Ovary (tissue), 3 donors: ENCODE results near the gene APLN.

Experiments used
- CTCF ChIP-seq, 3 donors: fragments of 450-650 bp in 2 of 3; fragments of 200-600 bp in 1 of 3; IDR thresholded peaks; one replicate each; pipeline versions ENCODE4 v1.5.1 to v1.8.0; 2016 to 2022; ENCODE audit warnings: antibody characterized with exemption in 3 of 3, mild to moderate bottlenecking in 1 of 3
- EP300 ChIP-seq: sonication (generic); formaldehyde crosslinking; IDR thresholded peaks from one replicate; pipeline ENCODE4 v1.6.1; 2017; ENCODE audit warnings: antibody characterized with exemption
- POLR2A ChIP-seq: fragments of 450-650 bp; IDR thresholded peaks from one replicate; pipeline ENCODE4 v1.6.1; 2017; ENCODE audit warnings: antibody characterized with exemption, mild to moderate bottlenecking, moderate library complexity
- donor health status: DM: no; HTN: no; CAD: no.

GRCh38 chrX:129634541-129634940, 20.2 kb downstream of the APLN start:
- no peak for TF ChIP-seq CTCF (IDR thresholded peaks at IDR 0.05)
- TF ChIP-seq POLR2A: no peak
- no peak for TF ChIP-seq EP300
